ENCODE data around the gene ASB16. TPM values are rescaled to one million over a fixed set of nuclear protein-coding genes. Genes with fewer than 3 reads are reported as not detected.

The ASB16 gene
- total RNA-seq, 1 experiment from 2014 or later: 0.19 TPM

DNA sequence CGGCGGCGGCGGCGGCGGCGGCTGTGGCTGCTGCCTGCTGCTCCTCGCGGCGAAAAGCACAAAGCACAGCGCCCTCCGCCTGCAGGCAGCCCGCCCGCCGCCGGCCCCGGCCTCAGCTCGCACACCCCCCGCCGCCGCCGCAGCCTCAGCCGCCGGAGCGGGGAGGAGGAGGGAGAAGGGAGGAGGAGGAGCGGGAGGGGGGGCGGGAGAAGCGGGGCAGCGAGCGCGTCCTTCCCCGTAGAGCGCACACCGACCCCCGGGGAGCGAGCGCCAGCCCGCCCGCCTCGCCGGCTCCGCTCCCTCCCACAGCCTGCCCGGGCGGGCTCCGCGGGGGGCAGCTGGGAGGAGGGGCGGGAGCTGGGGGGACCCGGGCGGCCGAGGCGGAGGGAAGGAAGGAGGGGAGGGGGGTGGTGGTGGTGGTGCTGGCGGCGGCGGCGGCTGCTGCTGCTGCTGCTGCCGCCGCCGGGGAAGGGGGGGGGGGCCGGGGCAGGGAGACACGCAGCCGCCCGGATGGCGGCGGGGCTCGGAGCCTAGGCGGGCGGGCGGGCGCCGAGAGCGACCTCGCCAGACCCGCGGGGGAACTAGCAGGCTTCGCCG lies 49.2 kb downstream of the ASB16 start, which contains the start of gene UBTF:
UBTF (minus strand) TSS at position 60 of the 597 bp plus-strand sequence. CDS start 1,446 bp downstream, outside the sequence.
- peak within 1 kb of the TSS; percentile 86 for H3K4me3 Mint-ChIP-seq (ENCODE audit: low read depth, unreplicated experiment)
- no peak for TF ChIP-seq CTCF (IDR thresholded peaks at IDR 0.05; ENCODE audit: unreplicated experiment)
- H3K4me1 Mint-ChIP-seq (ENCODE audit: low read depth, unreplicated experiment): peaks cover 37% of the 10 kb centered on the region
- CTCF ChIA-PET: interaction anchor here (0.5 to 1.5 kb wide), 6 partner anchors 14 to 469 kb away, joined by 3 to 8 read pairs (median 4); no protein-coding TSS in a partner anchor
- no TSS peak for BruUV-seq (replicated peaks)
- peak within 1 kb of the TSS; percentile 79 for H3K27ac Mint-ChIP-seq (ENCODE audit: unreplicated experiment)
- peak; percentile 83 for DNase-seq
- intact Hi-C loops (cut with micrococcal nuclease; ENCODE audit: unreplicated experiment): loop anchor here (5.0 kb wide), 2 partner anchors 108 to 128 kb away; partner anchors contain the start of gene GRN
- no peaks in the 10 kb centered on the region for H3K27me3 Mint-ChIP-seq (ENCODE audit: unreplicated experiment)
- peaks cover 80% of the 10 kb centered on the region for H3K36me3 Mint-ChIP-seq (ENCODE audit: insufficient read depth, unreplicated experiment)
- H3K9me3 Mint-ChIP-seq (ENCODE audit: low read depth, unreplicated experiment): no peaks in the 10 kb centered on the region

DNA sequence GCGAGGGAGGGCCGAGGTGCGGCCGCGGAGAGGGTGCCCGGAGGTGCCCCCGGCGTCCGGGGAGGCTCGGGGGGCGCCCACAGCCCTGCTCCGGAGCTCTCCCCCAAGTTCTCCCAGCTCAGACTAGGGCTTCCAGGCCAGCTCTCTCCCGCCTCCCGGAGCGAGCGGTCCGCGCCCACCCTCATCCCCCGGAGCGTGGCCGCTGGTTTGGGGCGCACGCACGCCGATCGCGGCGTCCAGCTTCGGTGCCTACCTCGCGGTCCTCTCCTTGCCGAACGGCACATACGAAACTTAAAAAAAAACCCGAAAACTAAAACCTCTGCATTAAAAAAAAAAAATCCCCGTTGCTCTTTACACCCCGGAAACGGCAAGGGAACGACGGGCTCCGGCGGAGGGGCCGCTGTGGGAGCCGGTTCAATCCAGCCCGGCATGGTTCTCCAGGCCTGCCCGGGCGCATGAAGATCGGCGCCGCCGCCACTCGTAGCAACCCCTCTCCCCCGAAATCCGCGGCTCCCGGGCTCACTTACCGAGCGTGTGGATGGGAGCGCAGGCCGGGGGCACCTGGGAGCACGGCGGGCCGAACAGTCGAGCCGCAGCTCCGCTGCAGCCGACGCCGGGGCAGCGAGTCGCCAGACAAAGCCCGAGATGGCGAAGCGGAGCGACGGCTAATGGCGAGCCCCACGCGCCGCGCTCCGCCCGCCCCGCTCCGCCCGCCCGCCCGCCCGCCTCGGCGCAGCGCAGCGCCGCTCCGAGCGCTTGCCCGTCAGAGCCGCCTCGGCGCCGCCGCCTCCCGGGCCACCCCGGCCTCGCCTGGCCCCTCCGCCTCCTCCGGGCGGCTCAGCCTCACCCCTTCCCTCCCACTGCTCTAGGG lies 49.9 kb downstream of the ASB16 start:
- H3K27ac Mint-ChIP-seq (ENCODE audit: unreplicated experiment): peak overlapping the region; percentile 79
- no peak for TF ChIP-seq CTCF (IDR thresholded peaks at IDR 0.05; ENCODE audit: unreplicated experiment)
- CTCF ChIA-PET: interaction anchor here (0.7 to 2.0 kb wide), 7 partner anchors 14 to 125 kb away, joined by 3 to 9 read pairs (median 5); partner anchors contain the start of genes GRN and SLC25A39
- intact Hi-C loops (cut with micrococcal nuclease; ENCODE audit: unreplicated experiment): loop anchor here (5.0 kb wide), 2 partner anchors 107 to 127 kb away; partner anchors contain the start of gene GRN
- no peaks in the 10 kb centered on the region for H3K27me3 Mint-ChIP-seq (ENCODE audit: unreplicated experiment)
- peaks cover 37% of the 10 kb centered on the region for H3K4me1 Mint-ChIP-seq (ENCODE audit: low read depth, unreplicated experiment)
- peak overlapping the region; percentile 86 for H3K4me3 Mint-ChIP-seq (ENCODE audit: low read depth, unreplicated experiment)
- no peaks in the 10 kb centered on the region for H3K9me3 Mint-ChIP-seq (ENCODE audit: low read depth, unreplicated experiment)
- TSS peak; percentile 15 for BruUV-seq (replicated peaks)
- peaks cover 74% of the 10 kb centered on the region for H3K36me3 Mint-ChIP-seq (ENCODE audit: insufficient read depth, unreplicated experiment)
- peak; percentile 67 for DNase-seq

DNA sequence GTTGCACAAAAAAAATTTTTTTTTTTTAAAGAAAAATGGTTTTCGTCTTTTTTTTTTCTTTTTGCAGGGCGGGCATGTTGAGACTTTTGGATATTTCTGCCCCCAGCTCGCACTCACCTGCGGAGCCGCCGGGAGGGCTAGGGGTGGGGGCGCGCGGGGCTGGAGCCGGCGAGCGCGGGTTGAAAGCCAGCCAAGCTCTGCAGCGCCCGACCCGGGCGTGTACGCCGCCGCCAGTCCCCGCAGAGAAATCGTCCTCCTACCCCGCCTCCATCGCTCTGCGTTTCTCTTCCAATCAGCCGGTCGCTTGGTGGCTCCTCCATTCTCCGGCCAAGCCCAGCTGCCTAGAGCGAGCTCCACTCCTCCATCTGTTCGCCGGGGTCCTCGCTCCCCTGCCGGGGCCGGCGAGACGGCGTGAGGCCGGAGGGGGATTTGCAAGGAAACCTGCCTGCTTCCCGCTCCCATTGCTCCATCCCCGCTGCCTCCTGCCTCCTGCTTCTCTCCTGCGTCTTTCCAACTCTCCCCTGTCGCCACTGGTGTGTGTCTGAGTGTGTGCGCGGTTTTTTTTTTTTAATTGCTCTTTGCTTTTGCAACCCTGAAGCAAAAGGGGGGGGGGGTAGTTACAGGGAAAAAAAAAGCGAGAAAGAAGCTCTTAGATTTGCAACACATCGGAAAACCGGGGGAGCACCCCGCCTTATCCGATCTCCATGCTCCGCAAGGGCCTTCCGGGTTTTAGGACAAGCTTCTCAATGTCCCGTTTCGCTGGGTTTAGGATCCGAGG lies 50.8 kb downstream of the ASB16 start:
- no TSS peak for BruUV-seq (replicated peaks)
- intact Hi-C loops (cut with micrococcal nuclease; ENCODE audit: unreplicated experiment): loop anchor here (5.0 kb wide), 2 partner anchors 106 to 126 kb away; partner anchors contain the start of gene GRN

More for the DNA sequence above, 50.8 kb downstream of the ASB16 start:
- Mint-ChIP-seq H3K4me1 (ENCODE audit: low read depth, unreplicated experiment) (peaks cover 37% of the 10 kb centered on the region), H3K27ac (ENCODE audit: unreplicated experiment) (peak overlapping the region; percentile 79), H3K36me3 (ENCODE audit: insufficient read depth, unreplicated experiment) (peaks cover 68% of the 10 kb centered on the region), H3K4me3 (ENCODE audit: low read depth, unreplicated experiment) (peak overlapping the region; percentile 86), H3K27me3 (ENCODE audit: unreplicated experiment) (no peaks in the 10 kb centered on the region), H3K9me3 (ENCODE audit: low read depth, unreplicated experiment) (no peaks in the 10 kb centered on the region)
- DNase-seq: peak; percentile 76
- no peak for TF ChIP-seq CTCF (IDR thresholded peaks at IDR 0.05; ENCODE audit: unreplicated experiment)
- CTCF ChIA-PET: interaction anchor here (0.6 to 2.0 kb wide), 17 partner anchors 11 to 548 kb away, joined by 3 to 10 read pairs (median 4); partner anchors contain the start of genes GRN and SLC25A39

Data from Calu3 (cell line).